Measurements from ENCODE around the gene SORL1-AS1.

Gene SORL1-AS1

GRCh38 chr11:121421149-121421901 lies 31.4 kb downstream of the SORL1-AS1 start:
- Histone ChIP-seq H3K27ac (ENCODE audit: low read depth in 1 of 2, low read length in 1 of 2) (no peak overlapping the region), H3K36me3 (ENCODE audit: control insufficient read depth in 4 of 4, insufficient read depth in 4 of 4, low read length in 4 of 4) (no peaks in the 10 kb centered on the region), H3K4me3 (no peak overlapping the region), H3K9me3 (ENCODE audit: control insufficient read depth in 4 of 4, insufficient read depth in 3 of 4, low read length in 3 of 4) (no peaks in the 10 kb centered on the region), H3K4me1 (ENCODE audit: control insufficient read depth in 5 of 5, insufficient read depth in 5 of 5, low read length in 5 of 5) (peaks cover 2 to 32% (median 10%) of the 10 kb centered on the region in 5 donors), H3K27me3 (ENCODE audit: control insufficient read depth in 3 of 3, insufficient read depth in 3 of 3, low read length in 2 of 3) (no peaks in the 10 kb centered on the region), H3K9ac (ENCODE audit: insufficient read depth in 1 of 2, low read length in 2 of 2) (no peak overlapping the region)
- ATAC-seq (ENCODE audit: insufficient read depth, low FRiP score) = no peak
- TF ChIP-seq, protein P1, sequence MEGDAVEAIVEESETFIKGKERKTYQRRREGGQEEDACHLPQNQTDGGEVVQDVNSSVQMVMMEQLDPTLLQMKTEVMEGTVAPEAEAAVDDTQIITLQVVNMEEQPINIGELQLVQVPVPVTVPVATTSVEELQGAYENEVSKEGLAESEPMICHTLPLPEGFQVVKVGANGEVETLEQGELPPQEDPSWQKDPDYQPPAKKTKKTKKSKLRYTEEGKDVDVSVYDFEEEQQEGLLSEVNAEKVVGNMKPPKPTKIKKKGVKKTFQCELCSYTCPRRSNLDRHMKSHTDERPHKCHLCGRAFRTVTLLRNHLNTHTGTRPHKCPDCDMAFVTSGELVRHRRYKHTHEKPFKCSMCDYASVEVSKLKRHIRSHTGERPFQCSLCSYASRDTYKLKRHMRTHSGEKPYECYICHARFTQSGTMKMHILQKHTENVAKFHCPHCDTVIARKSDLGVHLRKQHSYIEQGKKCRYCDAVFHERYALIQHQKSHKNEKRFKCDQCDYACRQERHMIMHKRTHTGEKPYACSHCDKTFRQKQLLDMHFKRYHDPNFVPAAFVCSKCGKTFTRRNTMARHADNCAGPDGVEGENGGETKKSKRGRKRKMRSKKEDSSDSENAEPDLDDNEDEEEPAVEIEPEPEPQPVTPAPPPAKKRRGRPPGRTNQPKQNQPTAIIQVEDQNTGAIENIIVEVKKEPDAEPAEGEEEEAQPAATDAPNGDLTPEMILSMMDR (IDR thresholded peaks at IDR 0.05; ENCODE audit: control extremely low read depth, extremely low read depth) = no peak
- WGBS, 2 donors = 65 to 69% methylated on average over 4 of the region's 4 CpGs
- DNase-seq = no peak

DNA sequence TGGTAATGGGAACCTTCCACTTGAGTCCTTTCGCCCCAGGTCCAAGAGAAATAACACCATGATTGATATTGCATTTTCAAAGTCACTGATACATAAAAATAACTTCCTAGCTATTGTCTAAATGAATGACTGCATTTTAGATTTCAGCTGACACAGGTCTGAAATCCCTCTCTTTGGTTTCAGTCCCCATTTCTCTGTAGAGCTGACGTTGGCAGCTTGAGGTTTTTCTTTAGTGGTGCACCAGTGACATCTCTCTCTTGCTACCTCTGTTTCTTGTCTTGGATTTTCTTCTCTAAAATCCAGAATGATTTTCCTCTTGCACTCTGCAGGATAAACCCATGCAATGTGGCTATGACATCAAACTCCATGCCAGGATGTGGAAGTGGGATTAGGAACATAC lies 32.4 kb downstream of the SORL1-AS1 start:
- Histone ChIP-seq H3K9me3 (ENCODE audit: control insufficient read depth in 4 of 4, insufficient read depth in 3 of 4, low read length in 3 of 4) (no peaks in the 10 kb centered on the region), H3K4me1 (ENCODE audit: control insufficient read depth in 5 of 5, insufficient read depth in 5 of 5, low read length in 5 of 5) (peaks cover 2 to 38% (median 10%) of the 10 kb centered on the region in 5 donors), H3K4me3 (no peak overlapping the region), H3K36me3 (ENCODE audit: control insufficient read depth in 4 of 4, insufficient read depth in 4 of 4, low read length in 4 of 4) (no peaks in the 10 kb centered on the region), H3K9ac (ENCODE audit: insufficient read depth in 1 of 2, low read length in 2 of 2) (no peak overlapping the region), H3K27me3 (ENCODE audit: control insufficient read depth in 3 of 3, insufficient read depth in 3 of 3, low read length in 2 of 3) (no peaks in the 10 kb centered on the region), H3K27ac (ENCODE audit: low read depth in 1 of 2, low read length in 1 of 2) (no peak overlapping the region)
- TF ChIP-seq, protein P1 (IDR thresholded peaks at IDR 0.05; ENCODE audit: control extremely low read depth, extremely low read depth) = no peak
- no peak for ATAC-seq (ENCODE audit: insufficient read depth, low FRiP score)
- DNase-seq = no peak
- WGBS, 2 donors = 88 to 89% methylated on average over 2 of the region's 2 CpGs

- peaks cover 2 to 38% (median 10%) of the 10 kb centered on the region in 5 donors for H3K4me1 ChIP-seq (ENCODE audit: control insufficient read depth in 5 of 5, insufficient read depth in 5 of 5, low read length in 5 of 5)
- no peak overlapping the region for H3K9ac ChIP-seq (ENCODE audit: insufficient read depth in 1 of 2, low read length in 2 of 2)
- TF ChIP-seq, protein P1 (IDR thresholded peaks at IDR 0.05; ENCODE audit: control extremely low read depth, extremely low read depth) = no peak
- H3K27me3 ChIP-seq (ENCODE audit: control insufficient read depth in 3 of 3, insufficient read depth in 3 of 3, low read length in 2 of 3) = no peaks in the 10 kb centered on the region
- DNase-seq (peak in 1 of 3 donors; percentile 55), ATAC-seq (ENCODE audit: insufficient read depth, low FRiP score) (no peak)
- H3K9me3 ChIP-seq (ENCODE audit: control insufficient read depth in 4 of 4, insufficient read depth in 3 of 4, low read length in 3 of 4) = no peaks in the 10 kb centered on the region
- WGBS, 2 donors = 51 to 64% methylated on average over 4 of the region's 4 CpGs
- H3K36me3 ChIP-seq (ENCODE audit: control insufficient read depth in 4 of 4, insufficient read depth in 4 of 4, low read length in 4 of 4) = no peaks in the 10 kb centered on the region
- H3K4me3 ChIP-seq = no peak overlapping the region
- no peak overlapping the region for H3K27ac ChIP-seq (ENCODE audit: low read depth in 1 of 2, low read length in 1 of 2)
These were observed 32.9 kb downstream of the SORL1-AS1 start for GRCh38 chr11:121419836-121420235.
